ENCODE measurements around the gene DPPA2. TPM values are rescaled to one million over a fixed set of nuclear protein-coding genes. Genes with fewer than 3 reads are reported as not detected.

Gene DPPA2
- total RNA-seq, 1 experiment from 2014 or later, result not detected

- no peak for ATAC-seq
- Histone ChIP-seq H3K4me2 (ENCODE audit: low read length) (no peak overlapping the region), H4K20me1 (ENCODE audit: insufficient read depth) (no peaks in the 10 kb centered on the region), H3K9me2 (ENCODE audit: insufficient read depth) (no peaks in the 10 kb centered on the region), H3K27me3 (ENCODE audit: insufficient read depth, low read length) (no peaks in the 10 kb centered on the region), H3K79me2 (ENCODE audit: insufficient read depth, low read length) (no peaks in the 10 kb centered on the region), H3K9me3 (ENCODE audit: control insufficient read depth in 1 of 2, insufficient read depth in 1 of 2, low read depth in 1 of 2, low read length in 2 of 2) (no peaks in the 10 kb centered on the region), H3K27ac (ENCODE audit: low read depth, low read length) (no peak overlapping the region), H3K4me1 (ENCODE audit: control insufficient read depth in 1 of 2, insufficient read depth in 2 of 2, low read length in 2 of 2) (no peaks in the 10 kb centered on the region), H3K9ac (ENCODE audit: low read length) (no peak overlapping the region), H3K36me3 (ENCODE audit: control insufficient read depth in 1 of 2, insufficient read depth in 2 of 2, low read length in 2 of 2) (no peaks in the 10 kb centered on the region), H3K4me3 (replicated peaks in 1 of 2; ENCODE audit: low read depth in 1 of 2, low read length in 2 of 2) (no peak overlapping the region), H2AFZ (ENCODE audit: low read depth, low read length, poor library complexity, severe bottlenecking) (no peak overlapping the region)
- TF ChIP-seq POLR2AphosphoS5 (IDR thresholded peaks at IDR 0.05; ENCODE audit: low read depth, low read length) (no peak), EGR1 (IDR thresholded peaks at IDR 0.05; ENCODE audit: low read depth) (no peak), FOSL1 (IDR thresholded peaks at IDR 0.05; ENCODE audit: low read depth) (no peak), POLR2A (IDR thresholded peaks at IDR 0.05; ENCODE audit: borderline replicate concordance, extremely low read depth, insufficient read depth, insufficient read length) (no peak), JUND (IDR thresholded peaks at IDR 0.05) (no peak), EZH2 (IDR thresholded peaks at IDR 0.05) (no peak), RAD21 (IDR thresholded peaks at IDR 0.05; ENCODE audit: low read depth) (no peak), TCF7L2 (IDR thresholded peaks at IDR 0.05; ENCODE audit: borderline replicate concordance, extremely low read depth, insufficient read depth, insufficient read length) (no peak), SIN3A (IDR thresholded peaks at IDR 0.05; ENCODE audit: low read depth) (no peak), SRF (IDR thresholded peaks at IDR 0.05; ENCODE audit: low read depth) (no peak), ZNF274 (IDR thresholded peaks at IDR 0.05; ENCODE audit: low read depth, low read length) (no peak), REST (IDR thresholded peaks at IDR 0.05; ENCODE audit: low read depth) (no peak), SP1 (IDR thresholded peaks at IDR 0.05; ENCODE audit: low read depth) (no peak), CBX3 (IDR thresholded peaks at IDR 0.05; ENCODE audit: low read depth) (no peak), ZFX (IDR thresholded peaks at IDR 0.05) (no peak), CEBPB (IDR thresholded peaks at IDR 0.05; ENCODE audit: low read depth) (no peak), EZH2phosphoT487 (IDR thresholded peaks at IDR 0.05; ENCODE audit: borderline replicate concordance) (no peak)
- TF ChIP-seq, protein P1, sequence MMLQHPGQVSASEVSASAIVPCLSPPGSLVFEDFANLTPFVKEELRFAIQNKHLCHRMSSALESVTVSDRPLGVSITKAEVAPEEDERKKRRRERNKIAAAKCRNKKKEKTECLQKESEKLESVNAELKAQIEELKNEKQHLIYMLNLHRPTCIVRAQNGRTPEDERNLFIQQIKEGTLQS (IDR thresholded peaks at IDR 0.05), result no peak
- CTCF ChIA-PET, result no interaction called here
- POLR2A ChIA-PET, result no interaction called here
- no peak for DNase-seq (ENCODE audit: low read depth, low spot score)
- no TSS peak for BruUV-seq (replicated peaks)
- RAD21 ChIA-PET (ENCODE audit: low non-redundant PET in 1 of 2, low total read pairs in 2 of 2, uncharacterized antibody in 2 of 2, unreplicated experiment in 2 of 2), result no interaction called here
- intact Hi-C loops (cut with micrococcal nuclease), result no loop called here
Measured at GRCh38 chr3:109346770-109347295, 30.5 kb upstream of the DPPA2 start.

Data from HCT116 (cell line).